Central memory CD8-positive, alpha-beta T cell (primary cell): ENCODE measurements around the gene S100G.

ENCODE experiments used
- ATAC-seq: fragments of 150-1000 bp; cut with Tn5 transposase; replicated peaks from 2 replicates; pipeline ENCODE4 v1.10.0; 2022; ENCODE audit warnings: mild to moderate bottlenecking, moderate FRiP score, moderate number of reproducible peaks; ENCODE audit not compliant: poor library complexity, severe bottlenecking; ENCODE audit errors: extremely low read depth
- DNase-seq, 2 donors: peaks; one replicate each; pipeline ENCODE4 v3.0.0; 2021; ENCODE audit warnings: low spot score in 2 of 2
- H3K27ac Mint-ChIP-seq: one replicate; pipeline ENCODE4 v1.8.0; 2022; ENCODE audit warnings: low read depth, mild to moderate bottlenecking, moderate library complexity, mixed read lengths
- H3K27me3 Mint-ChIP-seq: one replicate; pipeline ENCODE4 v1.8.0; 2022; ENCODE audit warnings: mixed read lengths
- H3K36me3 Mint-ChIP-seq: one replicate; pipeline ENCODE4 v1.8.0; 2022; ENCODE audit warnings: mild to moderate bottlenecking, moderate library complexity, mixed read lengths; ENCODE audit not compliant: insufficient read depth
- H3K4me1 Mint-ChIP-seq: one replicate; pipeline ENCODE4 v1.8.0; 2022; ENCODE audit warnings: mixed read lengths
- H3K4me3 Mint-ChIP-seq: one replicate; pipeline ENCODE4 v1.8.0; 2022; ENCODE audit warnings: mild to moderate bottlenecking, moderate library complexity, mixed read lengths
- H3K9me3 Mint-ChIP-seq: one replicate; pipeline ENCODE4 v1.8.0; 2022; ENCODE audit warnings: mixed read lengths

S100G gene

DNA sequence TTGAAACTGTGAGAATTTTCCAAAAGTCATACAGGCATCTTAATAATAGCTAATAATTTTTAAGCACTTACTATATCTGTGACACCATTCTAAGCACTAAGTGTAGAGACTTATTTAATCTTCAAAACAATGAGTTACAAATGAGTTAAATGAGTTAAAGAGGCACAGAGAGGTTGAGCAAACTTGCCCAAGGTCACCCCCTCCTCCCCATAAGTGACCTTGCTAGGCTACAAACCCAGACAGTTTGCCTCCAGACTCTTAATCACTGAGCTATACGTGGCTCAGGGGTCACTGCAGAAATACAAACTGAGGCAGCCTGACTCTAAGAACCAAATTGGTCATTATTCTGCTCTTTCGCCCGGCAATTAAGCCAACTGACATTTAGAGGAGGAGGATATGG, 47.0 kb downstream of the S100G start:
- H3K4me3 Mint-ChIP-seq, result no peak overlapping the region
- no peaks in the 10 kb centered on the region for H3K9me3 Mint-ChIP-seq
- H3K36me3 Mint-ChIP-seq, result peaks cover 8% of the 10 kb centered on the region
- no peak overlapping the region for H3K27ac Mint-ChIP-seq
- ATAC-seq (no peak), DNase-seq (no peak)
- no peaks in the 10 kb centered on the region for H3K4me1 Mint-ChIP-seq
- no peaks in the 10 kb centered on the region for H3K27me3 Mint-ChIP-seq

DNA sequence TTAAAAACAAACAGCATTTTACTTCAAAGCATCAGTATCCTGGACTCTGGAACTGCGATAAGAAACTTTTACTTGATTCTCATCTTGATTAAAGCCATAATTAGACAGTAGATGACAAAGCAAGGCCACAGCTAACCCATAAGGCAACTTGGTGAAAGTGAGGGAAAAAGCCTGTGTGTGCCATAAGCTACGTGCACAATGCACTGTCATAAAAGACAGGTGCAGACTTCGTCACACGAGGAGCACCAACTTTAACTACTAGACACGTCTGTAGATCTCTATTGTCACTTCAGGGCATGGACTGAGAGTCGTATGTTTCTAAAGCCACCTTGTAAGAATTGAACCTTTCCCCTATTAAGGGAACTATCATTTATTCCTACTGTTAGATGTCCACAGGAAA, 49.4 kb downstream of the S100G start:
- H3K4me1 Mint-ChIP-seq, result no peaks in the 10 kb centered on the region
- no peaks in the 10 kb centered on the region for H3K9me3 Mint-ChIP-seq
- DNase-seq, result no peak
- ATAC-seq, result no peak
- H3K4me3 Mint-ChIP-seq, result no peak overlapping the region
- H3K27ac Mint-ChIP-seq, result no peak overlapping the region
- peaks cover 5% of the 10 kb centered on the region for H3K36me3 Mint-ChIP-seq
- no peaks in the 10 kb centered on the region for H3K27me3 Mint-ChIP-seq

DNA sequence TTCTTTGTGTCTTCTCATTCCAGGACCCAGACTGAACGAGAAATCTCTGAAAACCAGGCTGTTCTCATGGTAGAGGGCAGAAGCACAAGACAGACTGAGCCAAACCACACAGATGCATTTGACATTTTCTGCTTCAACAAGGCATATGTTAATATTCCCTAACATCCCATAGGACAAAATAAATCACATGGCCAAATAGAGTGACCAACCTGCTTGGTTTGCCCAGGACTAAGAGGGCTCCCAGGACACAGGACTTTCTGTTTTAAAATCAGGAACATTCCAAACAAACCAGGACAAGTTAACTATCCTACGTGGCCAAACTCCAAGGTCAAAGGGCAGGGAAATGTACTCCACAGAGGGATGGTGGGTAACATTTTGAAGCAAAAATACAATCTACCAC, 50.8 kb downstream of the S100G start:
- Mint-ChIP-seq H3K36me3 (peaks cover 6% of the 10 kb centered on the region), H3K4me3 (no peak overlapping the region), H3K27me3 (no peaks in the 10 kb centered on the region), H3K4me1 (no peaks in the 10 kb centered on the region), H3K9me3 (no peaks in the 10 kb centered on the region), H3K27ac (no peak overlapping the region)
- DNase-seq (no peak), ATAC-seq (no peak)

DNA sequence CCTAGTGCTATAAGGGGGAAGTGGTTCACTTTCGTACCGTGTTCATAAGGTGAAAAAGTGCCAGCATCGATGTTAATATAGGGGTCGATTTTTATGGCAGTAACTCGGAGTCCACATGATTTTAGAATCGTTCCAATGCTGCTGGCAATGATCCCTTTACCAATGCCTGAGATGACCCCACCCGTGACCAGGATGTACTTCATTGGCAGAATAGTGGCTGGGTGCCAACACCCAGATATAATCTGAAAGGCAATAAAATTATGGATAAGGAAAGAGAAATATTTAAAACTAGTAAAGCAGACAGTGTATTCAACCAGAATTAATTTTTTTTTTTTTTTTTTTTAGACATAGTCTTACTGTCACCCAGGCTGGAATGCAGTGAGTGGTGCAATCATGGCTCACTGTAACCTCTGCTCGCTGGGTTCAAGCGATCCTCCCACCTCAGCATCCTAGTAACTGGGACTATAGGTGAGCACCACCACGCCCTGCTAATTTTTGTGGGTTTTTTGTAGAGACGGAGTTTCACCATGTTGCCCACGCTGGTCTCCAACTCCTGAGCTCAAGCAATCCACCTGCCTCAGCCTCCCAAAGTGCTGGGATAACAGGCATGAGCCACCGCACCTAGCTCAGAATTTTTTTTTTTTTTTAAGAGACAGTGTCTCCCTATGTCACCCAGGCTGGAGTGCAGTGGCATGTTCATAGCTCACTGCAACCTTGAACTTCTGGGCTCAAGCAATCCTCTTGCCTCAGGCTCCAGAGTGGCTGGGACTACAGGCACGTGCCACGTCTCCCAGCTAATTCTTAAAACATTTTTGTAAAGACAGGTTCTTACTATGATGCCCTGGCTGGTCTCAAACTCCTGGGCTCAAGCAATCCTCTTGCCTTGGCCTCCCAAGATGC, 53.0 kb downstream of the S100G start:
- Mint-ChIP-seq H3K36me3 (peaks cover 3% of the 10 kb centered on the region), H3K9me3 (no peaks in the 10 kb centered on the region), H3K27ac (no peak overlapping the region), H3K4me1 (no peaks in the 10 kb centered on the region), H3K4me3 (no peak overlapping the region), H3K27me3 (no peaks in the 10 kb centered on the region)
- DNase-seq, result no peak
- no peak for ATAC-seq
